ENCODE measurements around the gene TMEM80.

DNA sequence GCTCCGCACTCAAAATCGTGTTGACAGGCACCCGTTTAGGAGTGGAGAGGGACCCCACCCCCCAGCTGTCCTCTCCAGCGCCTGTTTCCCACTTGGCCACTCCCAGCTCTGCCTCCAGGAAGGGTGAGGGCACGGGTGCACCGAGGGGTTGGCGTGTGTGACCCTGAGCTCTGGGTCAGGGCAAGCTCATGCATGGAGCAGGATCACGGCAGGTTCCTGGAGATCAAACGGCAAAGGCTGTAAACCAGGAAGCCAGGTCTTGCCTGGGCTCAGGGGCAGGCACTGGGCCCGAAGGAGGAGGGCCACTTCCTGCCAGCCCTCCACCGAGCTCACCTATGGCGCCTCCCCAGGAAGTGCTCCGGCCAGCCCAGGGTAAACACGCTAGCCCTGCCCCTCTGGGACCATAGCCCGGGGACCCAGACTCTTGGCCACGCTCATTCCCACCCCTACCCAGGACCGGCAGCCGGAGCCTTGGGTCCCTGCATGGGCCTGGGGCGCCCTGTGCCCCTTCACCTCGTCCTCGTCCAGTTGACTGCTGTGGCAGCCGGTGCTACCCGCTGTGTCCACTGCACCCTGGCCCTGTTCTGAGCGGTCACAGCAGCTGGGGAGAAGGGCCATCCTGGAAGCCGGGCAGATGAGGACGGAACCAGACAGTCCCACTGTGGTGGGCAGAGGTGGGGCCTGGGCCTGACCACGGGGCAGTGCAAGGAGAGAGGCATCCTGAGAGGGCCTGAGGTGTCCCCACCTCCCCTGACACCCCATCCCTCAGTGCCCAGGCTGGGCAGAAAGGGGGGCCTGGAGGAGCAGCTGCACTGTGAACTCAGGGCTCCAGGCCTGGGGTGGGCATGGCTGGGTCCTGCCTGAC lies 9.4 kb downstream of the TMEM80 start:
- TF ChIP-seq POLR2AphosphoS5 (IDR thresholded peaks at IDR 0.05): no peak
- TF ChIP-seq, protein P1, sequence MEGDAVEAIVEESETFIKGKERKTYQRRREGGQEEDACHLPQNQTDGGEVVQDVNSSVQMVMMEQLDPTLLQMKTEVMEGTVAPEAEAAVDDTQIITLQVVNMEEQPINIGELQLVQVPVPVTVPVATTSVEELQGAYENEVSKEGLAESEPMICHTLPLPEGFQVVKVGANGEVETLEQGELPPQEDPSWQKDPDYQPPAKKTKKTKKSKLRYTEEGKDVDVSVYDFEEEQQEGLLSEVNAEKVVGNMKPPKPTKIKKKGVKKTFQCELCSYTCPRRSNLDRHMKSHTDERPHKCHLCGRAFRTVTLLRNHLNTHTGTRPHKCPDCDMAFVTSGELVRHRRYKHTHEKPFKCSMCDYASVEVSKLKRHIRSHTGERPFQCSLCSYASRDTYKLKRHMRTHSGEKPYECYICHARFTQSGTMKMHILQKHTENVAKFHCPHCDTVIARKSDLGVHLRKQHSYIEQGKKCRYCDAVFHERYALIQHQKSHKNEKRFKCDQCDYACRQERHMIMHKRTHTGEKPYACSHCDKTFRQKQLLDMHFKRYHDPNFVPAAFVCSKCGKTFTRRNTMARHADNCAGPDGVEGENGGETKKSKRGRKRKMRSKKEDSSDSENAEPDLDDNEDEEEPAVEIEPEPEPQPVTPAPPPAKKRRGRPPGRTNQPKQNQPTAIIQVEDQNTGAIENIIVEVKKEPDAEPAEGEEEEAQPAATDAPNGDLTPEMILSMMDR (IDR thresholded peaks at IDR 0.05): no peak
